GM19452 (cell line): ENCODE data around the gene TUBA3C.
"Not testable (repeated sequence)": the region's sequence is repeated elsewhere in the genome, so short reads cannot be mapped to it uniquely, and the experiment has no call there.

Experiments used
- ATAC-seq: cut with Tn5 transposase; IDR thresholded peaks from one replicate; pipeline ENCODE4 v1.9.1; 2021; ENCODE audit not compliant: unreplicated experiment

TUBA3C gene

DNA sequence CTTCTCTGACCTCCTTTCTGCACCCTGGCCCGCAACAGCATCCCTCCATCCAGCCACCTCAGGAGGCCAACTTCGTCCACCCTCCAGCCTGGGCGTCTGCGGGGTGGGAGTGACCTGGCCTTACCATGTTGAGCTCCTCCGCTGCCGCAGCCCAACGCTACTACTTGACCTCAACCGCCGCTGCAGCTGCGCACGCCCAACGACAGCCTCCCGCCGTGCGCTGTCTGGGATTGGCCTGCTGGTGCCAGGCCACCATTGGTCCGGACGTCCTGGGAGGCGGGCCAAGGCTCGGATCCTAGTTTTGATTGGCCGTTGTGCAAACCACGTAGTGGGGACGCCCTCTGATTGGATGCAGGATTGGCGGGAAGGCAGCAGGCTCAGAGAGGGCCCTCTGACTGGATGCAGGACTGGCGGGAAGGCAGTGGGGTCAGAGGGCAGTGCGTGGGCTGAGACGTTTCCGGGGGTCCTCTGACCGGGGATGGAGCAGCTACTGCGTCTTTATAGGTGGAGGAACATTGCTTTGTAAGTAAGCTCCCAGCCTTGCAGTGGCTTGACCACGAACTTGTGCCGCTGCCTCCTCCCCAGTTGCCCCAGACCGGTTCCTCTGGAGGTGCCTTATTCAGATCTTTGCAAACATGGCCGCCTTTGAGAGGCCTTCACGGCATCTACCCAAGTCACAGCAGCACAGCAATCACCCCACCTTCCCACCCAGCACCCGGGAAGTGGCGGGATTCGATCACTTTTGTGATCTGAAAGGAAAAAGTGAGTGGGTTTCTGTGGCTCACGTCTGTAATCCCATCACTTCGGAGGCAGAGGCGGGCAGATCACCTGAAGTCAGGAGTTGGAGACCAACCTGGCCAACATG is at the start of gene TUBA3C:
Gene TUBA3C (minus strand): TSS at position 204 of the 865 bp plus-strand sequence. CDS start 77 bp downstream, at position 127.
- ATAC-seq = no peak

DNA sequence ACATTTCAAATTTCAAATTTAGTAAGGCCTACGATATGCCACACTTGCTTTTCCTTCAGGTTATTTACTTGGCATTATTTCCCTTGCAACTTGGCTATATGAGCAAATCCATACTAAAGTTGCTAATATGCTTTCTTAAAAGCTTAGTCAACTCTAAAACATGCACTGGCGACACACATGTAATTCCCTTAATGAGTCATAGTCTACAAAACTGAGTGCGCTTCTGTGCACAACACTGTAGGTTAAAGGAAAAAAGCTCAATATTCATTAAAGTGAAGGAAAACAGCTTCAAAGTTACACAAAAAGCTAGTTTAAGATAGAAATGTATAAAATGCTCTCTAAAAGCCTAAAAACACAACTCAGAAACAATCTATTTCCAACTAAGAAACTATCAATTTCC is 25.8 kb upstream of the TUBA3C start:
- not testable (repeated sequence) for ATAC-seq

DNA sequence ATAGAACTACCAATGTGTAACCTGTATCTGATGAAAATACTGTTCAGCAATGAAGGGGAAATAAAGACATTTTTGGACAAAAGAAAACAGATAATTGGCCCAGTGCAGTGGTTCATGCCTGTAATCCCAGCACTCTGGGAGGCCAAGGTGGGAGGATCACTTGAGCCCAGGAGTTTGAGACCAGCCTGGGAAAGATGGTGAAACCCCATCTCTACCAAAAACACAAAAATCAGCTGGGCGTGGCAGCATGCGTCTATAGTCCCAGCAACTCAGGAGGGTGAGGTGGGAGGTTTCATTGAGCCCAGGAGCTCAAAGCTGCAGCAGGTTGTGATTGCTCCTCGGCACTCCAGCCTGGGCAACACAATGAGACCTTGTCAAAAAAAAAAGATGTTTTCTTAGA is 11.0 kb upstream of the TUBA3C start:
- ATAC-seq = not testable (repeated sequence)

DNA sequence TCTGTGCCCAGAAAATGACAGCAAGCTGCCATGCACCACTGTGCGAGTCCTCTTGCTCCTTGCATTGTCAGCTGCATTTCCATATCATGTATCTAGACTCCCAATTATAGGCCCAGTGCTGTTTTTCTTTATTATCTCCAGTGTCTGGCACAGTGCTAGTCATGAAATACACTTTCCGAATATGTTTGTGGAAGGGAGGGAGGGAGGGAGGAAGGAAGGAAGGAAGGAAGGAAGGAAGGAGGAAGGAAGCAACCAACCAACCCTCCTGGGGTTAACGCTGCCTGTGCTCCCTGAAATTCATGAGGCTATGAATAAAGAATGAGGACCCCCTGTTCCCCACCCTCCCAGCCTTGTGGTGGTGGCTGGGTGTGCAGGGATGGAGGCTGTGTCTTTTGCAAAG is 8.3 kb upstream of the TUBA3C start:
- ATAC-seq = not testable (repeated sequence)

DNA sequence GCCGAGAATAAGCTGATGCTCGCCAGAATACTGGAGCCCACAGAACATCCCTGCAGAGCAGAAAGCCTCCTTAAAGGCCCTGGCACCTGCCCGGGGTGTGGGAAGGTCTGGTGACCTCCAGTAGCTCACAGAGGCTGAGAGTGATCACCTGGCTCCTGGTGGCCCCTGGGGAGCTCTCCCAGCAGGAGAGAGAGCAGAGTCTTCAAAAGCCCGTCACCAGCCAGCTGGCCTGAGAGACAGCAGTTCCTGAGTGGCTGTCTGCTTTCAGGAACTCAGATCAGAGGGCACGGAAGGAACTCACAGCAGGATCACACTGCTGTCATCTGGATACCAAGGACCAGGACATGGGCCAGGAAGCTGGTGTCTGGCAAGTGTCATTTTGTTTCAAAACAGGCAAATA is 7.7 kb upstream of the TUBA3C start:
- not testable (repeated sequence) for ATAC-seq

DNA sequence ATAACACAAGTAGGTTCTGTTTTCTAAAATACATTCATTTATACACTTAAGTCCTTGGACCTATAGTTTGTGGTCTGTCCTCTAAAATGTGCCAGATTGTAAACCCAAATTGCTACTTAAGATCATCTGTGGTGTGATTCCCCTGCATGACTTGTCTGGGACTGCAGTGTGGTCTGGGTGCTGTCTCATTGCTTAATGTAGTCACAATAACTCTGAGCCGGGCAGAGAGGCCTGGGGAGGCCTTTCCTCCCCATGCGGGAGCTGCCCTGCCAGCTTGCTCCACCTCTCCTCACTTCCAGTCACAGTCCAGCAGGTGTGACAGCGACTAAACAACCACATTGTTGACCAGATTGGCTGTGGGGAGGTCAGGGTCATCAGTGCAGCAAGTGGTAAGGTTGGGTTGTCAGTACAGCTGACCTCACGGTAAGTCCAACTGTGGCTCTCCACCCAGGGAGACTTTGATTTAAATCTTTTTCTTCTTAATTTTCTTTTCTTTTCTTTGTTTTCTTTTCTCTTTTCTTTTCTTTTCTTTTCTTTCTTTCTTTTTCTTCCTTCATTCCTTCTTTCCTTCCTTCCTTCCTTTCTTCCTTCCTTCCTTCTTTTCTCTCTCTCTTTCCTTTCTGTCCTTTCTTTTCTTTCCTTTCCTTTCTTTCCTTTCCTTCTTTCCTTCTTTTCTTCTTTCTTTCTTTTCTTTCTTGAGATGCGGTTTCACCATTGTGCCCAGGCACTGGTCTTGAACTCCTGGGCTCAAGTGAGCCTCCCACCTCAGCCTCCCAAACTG is 4.4 kb upstream of the TUBA3C start:
- no peak for ATAC-seq

DNA sequence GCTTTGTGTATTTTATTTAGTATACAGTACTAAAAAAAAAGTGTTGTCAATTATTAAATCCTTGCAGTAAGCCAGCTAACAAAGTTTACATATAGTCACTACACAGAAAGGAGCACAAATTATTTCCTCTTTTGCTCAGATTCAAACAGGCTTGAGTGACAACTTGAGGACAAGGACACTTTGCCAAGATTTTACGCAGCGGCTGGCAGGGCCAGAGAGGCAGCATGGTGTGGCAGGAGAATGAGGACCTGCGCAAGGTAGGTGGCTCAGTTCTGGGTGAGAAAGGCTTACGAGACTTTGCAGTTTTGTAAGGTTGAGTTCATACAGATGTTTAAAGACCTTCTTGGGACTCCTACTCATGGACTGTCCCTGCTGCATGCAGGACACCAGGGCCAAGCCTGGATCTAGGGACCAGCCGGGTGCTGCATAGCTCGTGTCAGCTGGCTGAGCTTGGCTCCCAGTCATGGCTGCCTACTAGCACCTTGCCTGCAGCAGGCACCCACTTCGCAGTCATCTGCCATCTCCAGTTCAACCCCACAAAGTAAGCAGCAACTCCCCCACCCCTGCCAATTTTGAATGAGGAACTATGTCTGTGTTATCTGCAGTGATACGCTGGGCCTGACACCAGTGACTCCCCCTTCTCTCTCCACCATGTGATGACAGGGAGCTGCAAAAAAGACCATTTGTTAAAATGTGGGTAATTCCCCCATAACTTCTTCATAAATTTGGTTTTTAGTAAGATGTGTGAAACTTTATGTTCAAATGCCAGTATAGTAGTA is 3.7 kb upstream of the TUBA3C start:
- ATAC-seq = no peak

DNA sequence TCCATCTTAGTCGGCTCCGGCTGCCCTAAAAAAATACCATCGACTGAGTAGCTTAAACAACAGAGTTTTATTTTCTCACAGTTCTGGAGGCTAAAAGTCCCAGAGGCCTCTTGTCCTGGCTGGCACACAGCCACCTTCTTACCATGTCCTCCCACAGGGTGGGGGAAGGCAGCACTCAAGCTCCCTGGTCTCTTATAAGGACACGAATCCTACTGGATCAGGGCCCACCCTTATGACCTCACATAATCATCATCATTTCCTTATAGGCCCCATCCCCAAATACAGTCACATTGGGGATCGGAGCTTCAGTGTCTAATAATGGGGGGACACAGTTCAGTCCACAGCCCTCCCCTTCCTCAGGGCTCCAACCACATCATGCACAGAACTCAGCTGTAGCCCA is 2.6 kb upstream of the TUBA3C start:
- no peak for ATAC-seq

DNA sequence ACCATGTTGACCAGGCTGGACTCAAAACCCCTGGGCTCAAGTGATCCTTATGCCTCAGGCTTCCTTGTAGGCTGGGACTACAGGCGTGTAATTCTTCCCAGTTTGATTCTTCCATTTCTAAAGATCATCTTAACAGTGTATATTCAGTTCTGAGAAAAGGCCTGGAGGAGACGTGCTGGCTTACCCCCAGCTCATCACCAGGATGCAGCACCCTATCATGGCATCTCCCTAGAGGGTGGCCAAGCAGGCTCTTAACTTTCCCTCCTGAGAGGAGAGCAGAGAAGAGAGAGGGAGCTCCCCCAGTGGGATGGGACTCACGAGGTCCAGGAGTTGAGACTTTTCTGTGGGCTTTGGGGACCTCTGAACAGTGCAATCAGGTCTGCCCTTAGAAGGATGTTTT is 2.1 kb upstream of the TUBA3C start:
- ATAC-seq = no peak

DNA sequence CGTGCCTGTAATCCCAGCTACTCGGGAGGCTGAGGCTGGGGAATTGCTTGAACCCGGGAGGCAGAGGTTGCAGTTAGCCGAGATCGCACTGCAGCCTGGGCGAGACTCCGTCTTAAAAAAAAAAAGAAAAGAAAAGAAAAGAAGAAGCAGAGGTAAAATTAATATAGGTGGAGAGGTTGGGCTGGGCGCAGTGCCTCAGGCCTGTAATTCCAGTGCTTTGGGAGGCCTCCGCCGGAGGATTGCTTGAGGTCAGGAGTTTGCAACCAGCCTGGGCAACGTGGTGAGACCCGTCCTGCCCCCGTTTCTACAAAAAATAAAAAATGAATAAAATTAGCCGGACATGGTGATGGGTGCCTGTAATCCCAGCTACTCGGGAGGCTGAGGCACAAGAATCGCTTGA is 912 bp upstream of the TUBA3C start:
- no peak for ATAC-seq

DNA sequence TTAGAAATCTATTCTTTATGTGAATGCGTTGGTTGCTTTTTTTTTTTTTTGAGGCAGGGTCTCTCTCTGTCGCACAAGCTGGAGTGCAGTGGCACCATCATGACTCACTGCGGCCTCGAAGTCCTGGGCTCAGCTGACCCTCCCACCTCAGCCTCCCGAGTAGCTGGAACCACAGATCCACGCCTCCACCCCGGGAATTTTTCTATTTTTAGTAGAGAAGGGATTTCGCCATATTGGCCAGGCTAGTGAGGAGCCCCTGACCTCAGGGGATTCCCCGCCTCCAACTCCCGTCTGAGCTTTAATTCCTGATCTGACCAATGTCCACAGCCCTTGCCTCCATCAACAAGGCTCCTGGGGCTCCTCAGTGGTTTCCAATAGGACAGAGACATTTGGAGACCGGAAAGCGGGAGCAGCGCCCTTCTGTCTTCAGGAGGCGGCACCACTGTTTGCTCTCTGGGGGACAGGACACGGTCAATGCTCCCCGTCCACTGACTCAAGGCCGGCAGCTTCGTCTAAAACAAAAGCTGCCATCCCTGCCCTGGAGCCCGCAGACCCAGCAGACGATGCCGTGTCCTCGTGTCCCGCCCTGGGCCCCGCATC is 503 bp downstream of the TUBA3C start:
- ATAC-seq = no peak

DNA sequence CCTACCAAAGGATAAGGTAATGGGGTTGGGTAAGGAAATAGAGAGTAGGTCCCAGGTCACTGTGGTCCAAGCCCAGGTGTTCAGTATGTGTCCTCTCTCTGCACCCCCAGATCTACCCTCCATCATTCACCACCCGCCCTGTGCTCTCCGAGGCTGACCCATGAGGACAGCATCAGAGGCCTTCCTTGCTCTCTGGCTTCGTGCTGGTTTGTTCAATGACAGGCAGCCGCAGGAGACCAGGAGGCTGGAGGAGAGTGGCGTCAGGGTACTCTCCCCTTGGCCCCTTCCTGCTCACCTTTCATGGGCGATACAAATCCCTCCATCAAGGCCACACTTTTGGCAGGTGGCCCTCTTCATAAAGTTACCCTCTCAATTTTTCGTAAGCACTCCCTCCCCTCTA is 1.7 kb downstream of the TUBA3C start:
- no peak for ATAC-seq

DNA sequence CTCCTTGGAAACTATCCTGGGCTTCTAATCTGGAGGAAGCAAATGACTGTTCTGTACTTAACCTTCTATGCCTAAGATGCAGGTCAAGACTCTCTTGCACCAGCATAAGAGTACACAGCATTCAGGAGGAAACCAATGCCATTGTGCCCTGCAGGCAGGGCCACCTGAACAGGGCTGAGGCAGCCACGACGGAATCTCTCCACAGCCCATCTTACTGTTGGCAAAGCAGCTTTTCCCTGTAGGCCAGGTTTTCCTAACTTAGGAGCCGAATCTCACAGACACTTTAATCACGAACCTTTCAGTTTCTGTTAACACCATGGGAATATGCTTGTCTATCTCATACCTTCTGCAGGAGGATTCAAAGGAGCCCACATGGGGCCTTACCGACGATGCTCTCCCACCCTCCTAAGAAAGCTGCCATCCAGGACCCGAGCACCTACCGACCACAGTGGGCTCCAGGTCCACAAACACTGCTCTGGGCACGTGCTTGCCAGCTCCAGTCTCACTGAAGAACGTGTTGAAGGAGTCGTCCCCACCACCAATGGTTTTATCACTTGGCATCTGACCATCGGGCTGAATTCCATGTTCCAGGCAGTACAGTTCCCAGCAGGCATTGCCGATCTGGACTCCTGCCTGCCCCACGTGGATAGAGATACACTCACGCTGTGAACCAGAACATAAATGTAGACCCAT is 2.6 kb downstream of the TUBA3C start:
- ATAC-seq = no peak

DNA sequence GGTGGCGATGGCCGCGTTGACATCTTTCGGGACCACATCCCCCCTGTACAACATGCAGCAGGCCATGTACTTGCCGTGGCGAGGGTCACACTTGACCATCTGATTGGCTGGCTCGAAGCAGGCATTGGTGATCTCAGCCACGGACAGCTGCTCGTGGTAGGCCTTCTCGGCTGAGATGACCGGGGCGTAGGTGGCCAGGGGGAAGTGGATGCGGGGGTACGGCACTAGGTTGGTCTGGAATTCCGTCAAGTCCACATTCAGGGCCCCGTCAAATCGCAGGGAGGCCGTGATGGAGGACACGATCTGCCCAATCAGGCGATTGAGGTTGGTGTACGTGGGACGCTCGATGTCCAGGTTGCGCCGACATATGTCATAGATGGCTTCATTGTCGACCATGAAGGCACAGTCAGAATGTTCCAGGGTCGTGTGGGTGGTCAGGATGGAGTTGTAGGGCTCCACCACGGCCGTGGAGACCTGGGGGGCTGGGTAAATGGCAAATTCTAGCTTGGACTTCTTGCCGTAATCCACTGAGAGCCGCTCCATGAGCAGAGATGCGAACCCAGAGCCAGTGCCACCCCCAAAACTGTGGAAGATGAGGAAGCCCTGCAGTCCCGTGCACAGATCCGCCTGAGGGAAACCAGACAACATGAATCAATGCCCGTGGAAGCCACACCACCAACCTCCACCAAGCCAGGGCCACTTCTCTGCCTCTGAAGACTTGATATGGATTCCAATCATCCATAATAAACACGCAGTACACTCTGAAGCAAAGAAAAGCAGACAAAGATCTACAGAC is 4.4 kb downstream of the TUBA3C start:
- ATAC-seq = not testable (repeated sequence)

DNA sequence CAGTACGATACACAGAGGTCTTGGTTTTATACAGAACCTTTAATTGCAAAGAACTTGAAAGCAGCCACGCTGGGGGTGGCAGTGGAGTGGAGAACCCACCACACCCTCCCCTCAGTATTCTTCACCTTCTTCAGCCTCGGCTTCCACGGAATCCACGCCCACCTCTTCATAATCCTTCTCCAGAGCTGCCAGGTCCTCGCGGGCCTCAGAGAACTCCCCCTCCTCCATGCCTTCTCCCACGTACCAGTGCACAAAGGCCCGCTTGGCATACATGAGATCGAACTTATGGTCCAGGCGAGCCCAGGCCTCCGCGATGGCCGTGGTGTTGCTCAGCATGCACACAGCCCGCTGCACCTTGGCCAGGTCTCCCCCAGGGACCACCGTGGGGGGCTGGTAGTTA is 7.9 kb downstream of the TUBA3C start:
- ATAC-seq = no peak

DNA sequence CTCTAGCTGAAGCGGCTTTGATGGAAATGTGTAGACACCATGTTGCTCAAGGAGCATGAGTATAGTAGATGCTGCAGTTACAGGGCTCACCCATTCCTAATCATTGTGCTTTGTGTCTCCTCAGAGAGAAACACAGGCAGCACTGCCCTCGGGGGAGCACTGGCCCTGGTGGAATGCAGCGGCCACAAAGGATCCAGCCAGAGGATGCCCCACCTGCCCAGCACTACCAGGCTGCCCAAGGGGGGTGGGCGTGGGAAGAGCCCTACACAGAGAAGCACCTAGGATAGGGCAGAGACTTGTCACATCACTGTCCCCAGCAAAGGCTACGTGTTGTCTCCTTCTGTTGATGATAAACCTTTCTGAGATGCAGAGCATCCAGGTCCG is 9.0 kb downstream of the TUBA3C start:
- ATAC-seq = no peak

DNA sequence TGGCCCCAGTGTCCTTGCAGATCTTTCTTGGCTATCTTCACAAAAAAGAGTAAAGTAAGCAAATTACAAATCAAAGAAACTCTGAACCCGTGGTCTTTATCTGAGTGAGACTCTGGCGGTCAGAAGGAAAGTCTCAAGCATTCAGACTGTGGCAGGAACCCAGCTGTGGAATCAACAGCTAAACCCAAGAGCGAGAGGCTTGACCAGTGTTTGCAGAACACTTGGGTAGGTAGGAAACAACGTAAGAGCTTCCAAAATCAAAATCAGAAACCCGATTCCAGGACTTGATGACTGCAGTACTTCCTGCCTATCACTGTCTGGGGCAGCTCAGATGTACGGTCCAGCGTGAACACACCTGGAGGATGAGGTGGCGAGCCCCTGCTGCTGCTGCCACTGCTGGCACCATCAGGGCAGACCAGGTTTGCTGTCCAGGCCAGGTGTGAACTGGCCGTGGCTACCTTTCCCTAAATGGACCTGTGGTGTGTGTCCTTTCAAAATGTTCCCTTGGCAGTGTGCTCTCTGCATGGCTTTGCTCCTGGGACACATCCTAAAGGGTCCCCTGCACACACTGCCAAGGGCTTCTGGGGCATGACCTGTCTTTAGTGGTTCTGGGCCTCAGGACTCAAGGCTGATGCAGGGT is 9.5 kb downstream of the TUBA3C start:
- ATAC-seq = no peak

DNA sequence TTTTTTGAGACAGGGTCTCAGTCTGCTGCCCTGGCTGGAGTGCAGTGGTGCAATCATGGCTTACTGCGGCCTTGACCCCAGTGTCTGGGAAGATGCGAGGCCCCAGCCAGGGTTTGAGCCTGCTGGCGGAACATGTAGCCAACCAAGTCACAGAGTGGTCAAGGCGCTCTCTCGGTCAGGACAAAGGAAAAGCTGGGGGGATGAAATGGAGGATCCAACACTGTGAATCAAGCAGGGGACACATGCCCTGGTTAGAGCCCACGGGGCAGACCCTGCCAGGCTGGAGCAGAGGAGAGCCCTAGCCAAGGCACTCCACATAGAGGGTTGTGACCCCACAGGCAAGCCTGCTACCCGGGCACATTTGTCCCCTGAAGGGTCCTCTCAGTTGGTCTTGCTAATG is 10.1 kb downstream of the TUBA3C start:
- no peak for ATAC-seq

DNA sequence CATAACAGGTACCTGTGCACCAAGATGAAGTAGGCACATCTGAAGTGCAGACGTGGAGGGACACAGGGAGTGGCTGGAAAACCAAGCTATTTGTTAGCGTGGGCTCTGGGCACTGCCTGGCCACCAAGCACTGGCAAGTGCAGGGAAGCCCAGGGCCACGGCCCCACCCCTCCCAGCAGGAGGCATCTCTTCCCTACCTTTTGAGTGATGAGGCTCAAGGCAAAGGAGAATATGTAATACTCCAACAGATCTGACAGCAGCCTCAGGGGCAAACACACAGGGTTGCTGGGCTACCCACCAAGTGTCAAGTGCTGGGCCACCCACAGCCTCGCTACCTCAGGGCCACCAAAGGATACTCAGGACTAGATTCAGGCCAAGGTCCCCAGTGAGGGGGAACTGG is 11.6 kb downstream of the TUBA3C start:
- no peak for ATAC-seq
